Heart left ventricle (tissue), 13 donors: ENCODE results near the gene WDR5B.

Experiments used
- CTCF ChIP-seq, 12 donors: fragments of 200-600 bp; sonication (generic) in 4 of 12; IDR thresholded peaks; one replicate each; pipeline versions ENCODE4 v1.5.0 to v1.8.0; 2018 to 2022; ENCODE audit warnings: antibody characterized with exemption in 12 of 12, mild to moderate bottlenecking in 5 of 12
- POLR2A ChIP-seq, 2 donors: fragments of 450-650 bp; IDR thresholded peaks; one replicate each; pipeline ENCODE4 v1.6.1; 2017; ENCODE audit warnings: antibody characterized with exemption in 2 of 2, mild to moderate bottlenecking in 2 of 2, moderate library complexity in 2 of 2
- donor health status: ischemic (EF 13 %, LVEDD 7.1; RV severe dilation, severe dysfunction).
- donor health status: DM: no; HTN: yes; CAD: no.
- donor health status: DM: no; HTN: no; CAD: no.
- donor health status: ischemic (EF 25% LVEDD 6.9; RV normal size, moderate dysfunction).
- donor health status: ischemic (EF 25% LVEDD 5.7; RV mildly dilated, moderate dysfunction).
- donor health status: ischemic (EF 35%, LVEDD 5.7; RV mildly dilated, moderate dysfunction).
- donor health status: nonischemic (EF 11% LVEDD 7.7; RV severe dilation, severe dysfunction).
- donor health status: DM: yes; HTN: yes; CAD: no.
- donor health status: PGD.
- donor health status: ischemic (EF 29% LVEDD 5.4; RV normal size, mild dysfunction).
- donor health status: nonischemic (EF 23%, LVEDD 6.1; RV moderate dilation, normal function).

- TF ChIP-seq CTCF (IDR thresholded peaks at IDR 0.05) (no peak), POLR2A (IDR thresholded peaks at IDR 0.05) (no peak)
These were observed 21.7 kb downstream of the WDR5B start for GRCh38 chr3:122394173-122394572.
